Gastroesophageal sphincter (tissue), 3 donors: ENCODE measurements around the gene BTBD1.

Source experiments
- POLR2A ChIP-seq, 2 donors: fragments of 450-650 bp; IDR thresholded peaks; one replicate each; pipeline ENCODE4 v1.6.1; 2017; ENCODE audit warnings: antibody characterized with exemption in 2 of 2, mild to moderate bottlenecking in 2 of 2, moderate library complexity in 1 of 2
- TF ChIP-seq, protein P1 (sequence below), 4 experiments: fragments of 200-600 bp in 2 of 4; fragments of 450-650 bp in 2 of 4; sonication (generic) in 1 of 4; IDR thresholded peaks; one replicate each; pipeline ENCODE4 v1.5.1; 2017 to 2019; ENCODE audit warnings: antibody characterized with exemption in 4 of 4, mild to moderate bottlenecking in 2 of 4, moderate library complexity in 2 of 4

DNA sequence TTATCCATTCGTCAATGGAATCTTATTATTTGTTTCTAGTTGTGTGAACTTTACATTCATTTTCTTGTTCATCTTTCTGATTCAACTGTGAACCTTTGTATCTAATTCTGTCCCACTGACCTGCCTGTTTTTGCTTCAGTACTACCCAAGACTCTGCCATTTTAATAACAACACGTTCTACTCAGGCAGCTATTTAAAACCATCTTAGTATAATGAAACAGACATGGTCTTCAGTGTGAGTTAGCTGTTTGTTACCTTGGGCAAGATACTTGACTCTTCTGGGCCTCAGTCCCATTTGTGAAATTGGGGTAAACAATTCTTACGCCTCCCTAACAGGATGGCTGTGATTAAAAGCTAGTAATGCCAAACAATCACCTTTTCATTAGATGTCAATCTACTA, 1.6 kb downstream of the BTBD1 start:
- TF ChIP-seq, protein P1, sequence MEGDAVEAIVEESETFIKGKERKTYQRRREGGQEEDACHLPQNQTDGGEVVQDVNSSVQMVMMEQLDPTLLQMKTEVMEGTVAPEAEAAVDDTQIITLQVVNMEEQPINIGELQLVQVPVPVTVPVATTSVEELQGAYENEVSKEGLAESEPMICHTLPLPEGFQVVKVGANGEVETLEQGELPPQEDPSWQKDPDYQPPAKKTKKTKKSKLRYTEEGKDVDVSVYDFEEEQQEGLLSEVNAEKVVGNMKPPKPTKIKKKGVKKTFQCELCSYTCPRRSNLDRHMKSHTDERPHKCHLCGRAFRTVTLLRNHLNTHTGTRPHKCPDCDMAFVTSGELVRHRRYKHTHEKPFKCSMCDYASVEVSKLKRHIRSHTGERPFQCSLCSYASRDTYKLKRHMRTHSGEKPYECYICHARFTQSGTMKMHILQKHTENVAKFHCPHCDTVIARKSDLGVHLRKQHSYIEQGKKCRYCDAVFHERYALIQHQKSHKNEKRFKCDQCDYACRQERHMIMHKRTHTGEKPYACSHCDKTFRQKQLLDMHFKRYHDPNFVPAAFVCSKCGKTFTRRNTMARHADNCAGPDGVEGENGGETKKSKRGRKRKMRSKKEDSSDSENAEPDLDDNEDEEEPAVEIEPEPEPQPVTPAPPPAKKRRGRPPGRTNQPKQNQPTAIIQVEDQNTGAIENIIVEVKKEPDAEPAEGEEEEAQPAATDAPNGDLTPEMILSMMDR (IDR thresholded peaks at IDR 0.05), result no peak
- no peak for TF ChIP-seq POLR2A (IDR thresholded peaks at IDR 0.05)
